Measurements from ENCODE around the gene PANX3.
"Not testable (repeated sequence)": the region's sequence is repeated elsewhere in the genome, so short reads cannot be mapped to it uniquely, and the experiment has no call there.

The PANX3 gene

GRCh38 chr11:124611064-124611463 is at the start of gene PANX3:
TSS of gene PANX3 (plus strand) at chr11:124611428. CDS start at chr11:124611557, 129 bp downstream.
- DNase-seq (ENCODE audit: low read depth, low spot score): no peak

- no peak for DNase-seq (ENCODE audit: low read depth, low spot score)
Observed at GRCh38 chr11:124569697-124570096, 41.5 kb upstream of the PANX3 start, which contains the start of gene OR8A1. TSS of gene OR8A1 (plus strand) at chr11:124569997. CDS start at chr11:124570120, 123 bp downstream.

- no peak for DNase-seq (ENCODE audit: low read depth, low spot score)
Observed at GRCh38 chr11:124570160-124570559, 41.1 kb upstream of the PANX3 start.

GRCh38 chr11:124577716-124578427 is 33.4 kb upstream of the PANX3 start:
- DNase-seq (ENCODE audit: low read depth, low spot score): no peak

- DNase-seq (ENCODE audit: low read depth, low spot score): no peak
Observed at GRCh38 chr11:124578761-124579160, 32.5 kb upstream of the PANX3 start.

- no peak for DNase-seq (ENCODE audit: low read depth, low spot score)
Observed at GRCh38 chr11:124581817-124582216, 29.4 kb upstream of the PANX3 start.

GRCh38 chr11:124582565-124582964 is 28.7 kb upstream of the PANX3 start:
- no peak for DNase-seq (ENCODE audit: low read depth, low spot score)

GRCh38 chr11:124583781-124584180 is 27.4 kb upstream of the PANX3 start:
- no peak for DNase-seq (ENCODE audit: low read depth, low spot score)

- DNase-seq (ENCODE audit: low read depth, low spot score): no peak
Observed at GRCh38 chr11:124584681-124585372, 26.4 kb upstream of the PANX3 start.

- DNase-seq (ENCODE audit: low read depth, low spot score): no peak
Observed at GRCh38 chr11:124586238-124586860, 24.9 kb upstream of the PANX3 start.

GRCh38 chr11:124591430-124591829 is 19.8 kb upstream of the PANX3 start:
- no peak for DNase-seq (ENCODE audit: low read depth, low spot score)

- DNase-seq (ENCODE audit: low read depth, low spot score): no peak
Observed at GRCh38 chr11:124592627-124593026, 18.6 kb upstream of the PANX3 start.

GRCh38 chr11:124595302-124595701 is 15.9 kb upstream of the PANX3 start:
- no peak for DNase-seq (ENCODE audit: low read depth, low spot score)

- no peak for DNase-seq (ENCODE audit: low read depth, low spot score)
Observed at GRCh38 chr11:124597626-124598025, 13.6 kb upstream of the PANX3 start.

- DNase-seq (ENCODE audit: low read depth, low spot score): no peak
Observed at GRCh38 chr11:124600621-124601320, 10.5 kb upstream of the PANX3 start.

GRCh38 chr11:124602193-124602592 is 9.0 kb upstream of the PANX3 start:
- DNase-seq (ENCODE audit: low read depth, low spot score): no peak

- DNase-seq (ENCODE audit: low read depth, low spot score): not testable (repeated sequence)
Observed at GRCh38 chr11:124602723-124603122, 8.5 kb upstream of the PANX3 start.

- no peak for DNase-seq (ENCODE audit: low read depth, low spot score)
Observed at GRCh38 chr11:124605719-124606118, 5.5 kb upstream of the PANX3 start.

GRCh38 chr11:124608147-124608546 is 3.1 kb upstream of the PANX3 start:
- DNase-seq (ENCODE audit: low read depth, low spot score): no peak

- DNase-seq (ENCODE audit: low read depth, low spot score): no peak
Observed at GRCh38 chr11:124610295-124610694, 933 bp upstream of the PANX3 start.

GRCh38 chr11:124612045-124612444 is 817 bp downstream of the PANX3 start:
- DNase-seq (ENCODE audit: low read depth, low spot score): no peak

Measured in iPS DF 19.7 (cell line).